Trophoblast cell (in vitro differentiated cells and primary cell): ENCODE measurements around the gene TAPT1.
A peak's percentile ranks its signal among the peaks of the same experiment; 100 is the strongest.

Experiments used
- DNase-seq, 2 donors: peaks; one replicate each; pipeline ENCODE4 v3.0.0-alpha.2; 2016
- H2AFZ ChIP-seq: 2 replicates; pipeline ENCODE4 v1.6.1; 2013; ENCODE audit warnings: low read length, moderate library complexity, mild to moderate bottlenecking; ENCODE audit not compliant: insufficient read depth, poor library complexity
- H2AK5ac ChIP-seq: 2 replicates; pipeline ENCODE4 v1.6.1; 2013; ENCODE audit warnings: mild to moderate bottlenecking, low read length
- H2BK120ac ChIP-seq: 2 replicates; pipeline ENCODE4 v1.6.1; 2013; ENCODE audit warnings: low read length, mild to moderate bottlenecking, moderate library complexity; ENCODE audit not compliant: insufficient read depth, poor library complexity
- H2BK12ac ChIP-seq: 2 replicates; pipeline ENCODE4 v1.6.1; 2013; ENCODE audit warnings: mild to moderate bottlenecking, low read length, moderate library complexity
- H2BK5ac ChIP-seq: 2 replicates; pipeline ENCODE4 v1.6.1; 2013; ENCODE audit warnings: low read length, low read depth, moderate library complexity, mild to moderate bottlenecking; ENCODE audit not compliant: poor library complexity
- H3K14ac ChIP-seq: 2 replicates; pipeline ENCODE4 v1.6.1; 2013; ENCODE audit warnings: mild to moderate bottlenecking, low read length
- H3K18ac ChIP-seq: 2 replicates; pipeline ENCODE4 v1.6.1; 2013; ENCODE audit warnings: mild to moderate bottlenecking, low read length
- H3K23ac ChIP-seq: 2 replicates; pipeline ENCODE4 v1.6.1; 2013; ENCODE audit warnings: low read length
- H3K27ac ChIP-seq: 2 replicates; pipeline ENCODE4 v1.5.1; 2013; ENCODE audit warnings: low read depth, mild to moderate bottlenecking, inconsistent platforms, low read length, moderate library complexity
- H3K27me3 ChIP-seq: 2 replicates; pipeline ENCODE4 v1.6.1; 2013; ENCODE audit warnings: inconsistent platforms, mild to moderate bottlenecking, low read length, moderate library complexity; ENCODE audit not compliant: insufficient read depth
- H3K36me3 ChIP-seq, 2 experiments: 1 replicate in 1 of 2; 2 replicates in 1 of 2; pipeline ENCODE4 v1.6.1; 2013; ENCODE audit warnings: low read length in 2 of 2, mild to moderate bottlenecking in 2 of 2, moderate library complexity in 1 of 2; ENCODE audit not compliant: insufficient read depth in 2 of 2, control insufficient read depth in 1 of 2
- H3K4ac ChIP-seq: 2 replicates; pipeline ENCODE4 v1.6.1; 2013; ENCODE audit warnings: low read depth, mild to moderate bottlenecking, low read length, moderate library complexity
- H3K4me1 ChIP-seq, 2 experiments: 1 replicate in 1 of 2; 2 replicates in 1 of 2; pipeline ENCODE4 v1.6.1; 2013; ENCODE audit warnings: low read length in 2 of 2, mild to moderate bottlenecking in 2 of 2, moderate library complexity in 1 of 2; ENCODE audit not compliant: insufficient read depth in 2 of 2, control insufficient read depth in 1 of 2
- H3K4me2 ChIP-seq: 2 replicates; pipeline ENCODE4 v1.6.1; 2013; ENCODE audit warnings: inconsistent platforms, mild to moderate bottlenecking, low read length, moderate library complexity
- H3K4me3 ChIP-seq: 2 replicates; pipeline ENCODE4 v1.5.1; 2013; ENCODE audit warnings: mild to moderate bottlenecking, low read depth, low read length, inconsistent platforms
- H3K79me1 ChIP-seq: one replicate; pipeline ENCODE4 v1.6.1; 2013; ENCODE audit warnings: low read length
- H3K79me2 ChIP-seq: 2 replicates; pipeline ENCODE4 v1.6.1; 2013; ENCODE audit warnings: low read length, mild to moderate bottlenecking; ENCODE audit not compliant: control insufficient read depth, insufficient read depth, poor library complexity
- H3K9ac ChIP-seq: 2 replicates; pipeline ENCODE4 v1.6.1; 2013; ENCODE audit warnings: mild to moderate bottlenecking, low read length
- H3K9me3 ChIP-seq: 2 replicates; pipeline ENCODE4 v1.6.1; 2013; ENCODE audit warnings: low read depth, mild to moderate bottlenecking, control low read depth, inconsistent platforms, low read length; ENCODE audit not compliant: insufficient read depth
- H4K12ac ChIP-seq: 2 replicates; pipeline ENCODE4 v1.6.1; 2013; ENCODE audit warnings: low read depth, mild to moderate bottlenecking, low read length, moderate library complexity
- H4K8ac ChIP-seq: 2 replicates; pipeline ENCODE4 v1.6.1; 2013; ENCODE audit warnings: low read depth, mild to moderate bottlenecking, low read length, moderate library complexity
- H4K91ac ChIP-seq: one replicate; pipeline ENCODE4 v1.6.1; 2013; ENCODE audit warnings: low read depth, mild to moderate bottlenecking, low read length, moderate library complexity
- WGBS: extraction: QIAGEN DNeasy Blood & Tissue Kit; methylation state at CpG from one replicate; pipeline ENCODE4 v1.1.7; 2013; ENCODE audit warnings: missing lambda C conversion rate; ENCODE audit not compliant: insufficient read length, insufficient coverage; ENCODE audit errors: extremely low coverage; 5-methylcytosine and 5-hydroxymethylcytosine counted together

Gene TAPT1

DNA sequence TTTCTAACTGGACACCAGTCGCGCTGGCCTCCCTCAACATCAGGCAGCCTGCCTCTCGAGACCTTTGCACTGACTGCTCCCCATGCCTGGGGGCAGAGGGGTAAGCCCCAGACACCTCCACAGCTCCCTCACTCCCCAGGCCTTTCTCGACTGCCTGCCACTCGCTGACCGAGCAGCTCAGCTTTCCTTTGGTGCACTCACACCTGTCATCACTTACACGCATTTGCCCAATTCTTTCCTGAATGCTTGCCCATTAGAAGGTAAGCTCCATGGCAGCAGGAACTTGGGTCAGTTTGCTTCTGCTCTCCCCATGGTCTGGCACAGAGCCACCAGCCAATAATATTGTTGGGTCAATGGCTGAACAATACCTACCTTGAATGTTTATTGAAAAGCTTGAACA is 110.3 kb downstream of the TAPT1 start:
- no peaks in the 10 kb centered on the region for H3K27me3 ChIP-seq
- no peak overlapping the region for H4K91ac ChIP-seq
- no peak overlapping the region for H2BK12ac ChIP-seq
- DNase-seq: no peak
- H3K4me1 ChIP-seq: no peaks in the 10 kb centered on the region
- no peak overlapping the region for H2BK5ac ChIP-seq
- no peak overlapping the region for H3K4me3 ChIP-seq
- H2AK5ac ChIP-seq: no peak overlapping the region
- no peak overlapping the region for H2AFZ ChIP-seq
- no peak overlapping the region for H3K9ac ChIP-seq
- H4K8ac ChIP-seq: no peak overlapping the region
- H3K23ac ChIP-seq: no peak overlapping the region
- H3K36me3 ChIP-seq: no peaks in the 10 kb centered on the region
- H3K4me2 ChIP-seq: no peak overlapping the region
- no peak overlapping the region for H2BK120ac ChIP-seq
- no peaks in the 10 kb centered on the region for H3K79me2 ChIP-seq
- H3K14ac ChIP-seq: no peak overlapping the region
- no peak overlapping the region for H3K18ac ChIP-seq
- no peak overlapping the region for H3K4ac ChIP-seq
- WGBS: no CpG with 5 or more reads among the region's 7 CpGs
- no peaks in the 10 kb centered on the region for H3K79me1 ChIP-seq
- no peak overlapping the region for H3K27ac ChIP-seq
- H4K12ac ChIP-seq: no peak overlapping the region
- H3K9me3 ChIP-seq: no peaks in the 10 kb centered on the region

DNA sequence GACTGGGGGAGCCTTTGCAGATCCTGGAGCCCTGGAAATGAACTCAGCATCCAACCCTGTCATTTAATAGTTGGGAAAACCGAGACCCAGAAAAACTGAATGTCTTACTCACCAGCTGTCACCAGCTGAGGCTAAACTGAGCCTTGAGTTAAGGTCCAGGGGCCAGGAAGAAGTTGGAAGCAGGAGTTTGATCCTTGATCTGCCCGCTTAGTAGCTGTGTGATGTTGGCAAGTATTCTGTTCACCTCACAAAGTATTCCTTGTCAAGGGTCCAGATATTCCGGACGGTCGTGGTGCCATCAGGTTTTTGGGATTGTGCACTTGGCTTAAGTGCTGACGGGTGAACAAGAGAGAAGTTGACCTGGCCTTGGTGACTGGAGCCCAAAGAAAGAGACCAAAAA is 111.7 kb downstream of the TAPT1 start:
- Histone ChIP-seq H3K79me2 (no peaks in the 10 kb centered on the region), H3K9ac (no peak overlapping the region), H3K27me3 (no peaks in the 10 kb centered on the region), H3K4ac (no peak overlapping the region), H3K23ac (no peak overlapping the region), H4K8ac (no peak overlapping the region), H4K12ac (no peak overlapping the region), H3K79me1 (no peaks in the 10 kb centered on the region), H2AFZ (no peak overlapping the region), H3K9me3 (no peaks in the 10 kb centered on the region), H3K36me3 (no peaks in the 10 kb centered on the region), H3K27ac (no peak overlapping the region), H4K91ac (no peak overlapping the region), H3K4me2 (no peak overlapping the region), H2BK120ac (no peak overlapping the region), H3K4me1 (no peaks in the 10 kb centered on the region), H3K4me3 (no peak overlapping the region), H2BK5ac (no peak overlapping the region), H2BK12ac (no peak overlapping the region), H2AK5ac (no peak overlapping the region), H3K18ac (no peak overlapping the region), H3K14ac (no peak overlapping the region)
- no peak for DNase-seq
- WGBS: no CpG with 5 or more reads among the region's 6 CpGs

DNA sequence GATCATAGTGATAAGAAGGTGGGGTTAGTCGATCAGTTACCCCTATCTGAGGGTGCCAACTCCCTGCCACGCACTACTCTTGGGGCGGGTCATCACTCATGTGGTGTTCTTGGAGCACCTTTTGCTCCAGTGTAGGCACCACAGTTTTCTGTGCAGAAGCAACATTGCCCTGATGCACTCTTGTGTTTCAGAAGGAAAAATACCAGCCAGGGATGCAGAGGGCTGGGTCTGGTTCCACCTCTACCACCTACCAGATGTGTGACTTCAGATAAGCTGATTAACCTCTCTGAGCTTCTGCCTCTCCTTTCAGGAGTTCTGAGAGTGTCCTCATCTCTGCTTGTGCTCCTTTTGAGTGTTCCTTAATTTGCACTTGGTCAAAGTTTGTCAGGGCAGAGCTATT is 112.5 kb downstream of the TAPT1 start:
- H2BK120ac ChIP-seq: no peak overlapping the region
- H4K8ac ChIP-seq: no peak overlapping the region
- no CpG with 5 or more reads among the region's 3 CpGs for WGBS
- H4K12ac ChIP-seq: no peak overlapping the region
- H4K91ac ChIP-seq: no peak overlapping the region
- H3K27me3 ChIP-seq: no peaks in the 10 kb centered on the region
- H3K4me2 ChIP-seq: no peak overlapping the region
- no peaks in the 10 kb centered on the region for H3K9me3 ChIP-seq
- H3K9ac ChIP-seq: no peak overlapping the region
- DNase-seq: no peak
- no peak overlapping the region for H2BK12ac ChIP-seq
- no peak overlapping the region for H2AK5ac ChIP-seq
- no peak overlapping the region for H2AFZ ChIP-seq
- H3K23ac ChIP-seq: no peak overlapping the region
- no peaks in the 10 kb centered on the region for H3K36me3 ChIP-seq
- H3K4ac ChIP-seq: no peak overlapping the region
- H2BK5ac ChIP-seq: no peak overlapping the region
- no peak overlapping the region for H3K18ac ChIP-seq
- H3K79me1 ChIP-seq: no peaks in the 10 kb centered on the region
- H3K27ac ChIP-seq: no peak overlapping the region
- no peaks in the 10 kb centered on the region for H3K4me1 ChIP-seq
- H3K4me3 ChIP-seq: no peak overlapping the region
- H3K79me2 ChIP-seq: no peaks in the 10 kb centered on the region
- no peak overlapping the region for H3K14ac ChIP-seq

GRCh38 chr4:16111533-16111932 is 114.7 kb downstream of the TAPT1 start:
- Histone ChIP-seq H3K79me2 (no peaks in the 10 kb centered on the region), H2BK5ac (no peak overlapping the region), H3K36me3 (no peaks in the 10 kb centered on the region), H4K8ac (no peak overlapping the region), H3K23ac (no peak overlapping the region), H2AFZ (no peak overlapping the region), H2BK120ac (no peak overlapping the region), H3K79me1 (no peaks in the 10 kb centered on the region), H2AK5ac (no peak overlapping the region), H2BK12ac (no peak overlapping the region), H3K9me3 (peaks cover 2% of the 10 kb centered on the region), H3K14ac (no peak overlapping the region), H3K27ac (no peak overlapping the region), H4K12ac (no peak overlapping the region), H3K4me3 (no peak overlapping the region), H3K4me1 (no peaks in the 10 kb centered on the region), H4K91ac (no peak overlapping the region), H3K18ac (no peak overlapping the region), H3K4ac (no peak overlapping the region), H3K4me2 (no peak overlapping the region), H3K9ac (no peak overlapping the region), H3K27me3 (no peaks in the 10 kb centered on the region)
- no CpG with 5 or more reads among the region's 5 CpGs for WGBS
- DNase-seq: peak; percentile 51 to 86
